ENCODE results near the gene PKN2.

The PKN2 gene

GRCh38 chr1:88683541-88684481 is at the start of gene PKN2:
Gene PKN2, plus strand, starts transcription at chr1:88684273. Its CDS starts 308 bp downstream, at chr1:88684581.
- DNase-seq (ENCODE audit: low spot score in 2 of 2) (peak; percentile 89 to 94), ATAC-seq (replicated peaks; ENCODE audit: extremely low read depth, poor library complexity, severe bottlenecking) (peak; percentile 93)
- Mint-ChIP-seq H3K4me3 (peak within 1 kb of the TSS; percentile 98), H3K4me1 (peaks cover 22% of the 10 kb centered on the region), H3K36me3 (ENCODE audit: insufficient read depth) (peaks cover 22% of the 10 kb centered on the region), H3K27ac (ENCODE audit: low read depth) (peak within 1 kb of the TSS; percentile 97), H3K27me3 (no peaks in the 10 kb centered on the region), H3K9me3 (no peaks in the 10 kb centered on the region)

DNA sequence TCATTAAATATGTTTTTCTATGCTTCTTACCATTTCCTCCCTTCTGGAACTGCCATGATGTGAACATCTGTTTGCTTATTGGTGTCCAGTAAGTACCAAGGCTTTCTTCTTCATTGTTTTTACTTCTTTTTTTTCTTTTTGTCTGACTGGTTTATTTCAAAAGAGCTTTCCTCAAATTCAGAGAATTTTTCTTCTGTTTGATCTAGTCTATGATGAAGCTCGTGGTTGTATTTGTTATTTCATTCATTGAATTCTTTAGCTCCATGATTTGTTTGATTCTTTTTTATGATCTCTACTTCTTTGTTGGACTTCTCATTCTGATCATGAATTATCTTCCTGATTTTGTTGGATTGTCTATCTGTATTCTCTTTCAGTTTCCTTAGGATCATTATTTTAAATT is 49.5 kb upstream of the PKN2 start:
- H3K27ac Mint-ChIP-seq (ENCODE audit: low read depth), result no peak overlapping the region
- no peak for ATAC-seq (replicated peaks; ENCODE audit: extremely low read depth, poor library complexity, severe bottlenecking)
- no peaks in the 10 kb centered on the region for H3K36me3 Mint-ChIP-seq (ENCODE audit: insufficient read depth)

DNA sequence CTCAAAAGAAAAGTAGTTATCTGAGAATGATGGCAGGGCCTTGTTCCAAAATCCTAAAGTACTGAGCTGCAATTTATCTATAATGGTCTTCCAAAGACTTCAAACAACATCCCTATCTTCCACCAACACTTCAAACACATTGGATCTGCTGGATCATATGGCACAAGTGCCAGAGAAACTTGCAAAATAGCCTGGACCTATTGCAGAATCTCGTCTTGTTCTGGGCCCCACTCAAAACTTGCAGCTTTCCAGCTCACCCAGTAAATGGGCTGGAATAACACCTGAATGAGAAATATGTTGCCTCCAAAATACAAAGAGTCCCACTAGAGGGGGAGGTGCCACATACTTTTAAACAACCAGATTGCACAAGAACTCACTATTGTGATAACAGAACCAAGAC is 44.0 kb upstream of the PKN2 start:
- Mint-ChIP-seq H3K27ac (ENCODE audit: low read depth) (no peak overlapping the region), H3K36me3 (ENCODE audit: insufficient read depth) (no peaks in the 10 kb centered on the region), H3K27me3 (peaks cover 67% of the 10 kb centered on the region), H3K4me3 (no peak overlapping the region), H3K9me3 (peaks cover 9% of the 10 kb centered on the region), H3K4me1 (no peaks in the 10 kb centered on the region)
- no peak for ATAC-seq (replicated peaks; ENCODE audit: extremely low read depth, poor library complexity, severe bottlenecking)
- no peak for DNase-seq (ENCODE audit: low spot score in 2 of 2)

More for the DNA sequence above, 49.5 kb upstream of the PKN2 start:
- Mint-ChIP-seq H3K4me3 (no peak overlapping the region), H3K4me1 (no peaks in the 10 kb centered on the region), H3K9me3 (peaks cover 23% of the 10 kb centered on the region), H3K27me3 (peaks cover 52% of the 10 kb centered on the region)
- no peak for DNase-seq (ENCODE audit: low spot score in 2 of 2)

DNA sequence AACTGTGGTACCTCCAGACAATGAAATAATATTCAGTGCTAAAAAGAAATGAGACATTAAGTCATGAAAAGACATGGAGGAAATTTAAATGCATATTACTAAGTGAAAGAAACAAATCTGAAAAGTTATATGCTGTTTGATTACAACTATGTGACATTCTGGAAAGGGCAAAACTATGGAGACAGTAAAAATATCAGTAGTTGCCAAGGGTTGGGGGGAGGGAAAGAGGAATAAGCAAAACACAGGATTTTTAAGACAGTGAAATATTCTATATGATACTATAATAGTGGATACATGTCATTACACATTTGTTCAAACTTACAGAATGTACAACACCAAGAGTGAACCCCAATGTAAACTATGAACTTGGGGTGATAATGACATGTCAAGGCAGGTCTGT is 38.2 kb upstream of the PKN2 start:
- no peak overlapping the region for H3K27ac Mint-ChIP-seq (ENCODE audit: low read depth)
- no peaks in the 10 kb centered on the region for H3K36me3 Mint-ChIP-seq (ENCODE audit: insufficient read depth)
- no peaks in the 10 kb centered on the region for H3K4me1 Mint-ChIP-seq

GRCh38 chr1:88646476-88647248 is 37.4 kb upstream of the PKN2 start:
- no peaks in the 10 kb centered on the region for H3K4me1 Mint-ChIP-seq
- H3K27me3 Mint-ChIP-seq, result peaks cover 46% of the 10 kb centered on the region
- no peak overlapping the region for H3K27ac Mint-ChIP-seq (ENCODE audit: low read depth)
- H3K9me3 Mint-ChIP-seq, result no peaks in the 10 kb centered on the region
- no peak for DNase-seq (ENCODE audit: low spot score in 2 of 2)
- no peak overlapping the region for H3K4me3 Mint-ChIP-seq
- no peak for ATAC-seq (replicated peaks; ENCODE audit: extremely low read depth, poor library complexity, severe bottlenecking)
- H3K36me3 Mint-ChIP-seq (ENCODE audit: insufficient read depth), result no peaks in the 10 kb centered on the region

More for the DNA sequence above, 38.2 kb upstream of the PKN2 start:
- no peaks in the 10 kb centered on the region for H3K9me3 Mint-ChIP-seq
- H3K27me3 Mint-ChIP-seq, result peaks cover 53% of the 10 kb centered on the region
- no peak overlapping the region for H3K4me3 Mint-ChIP-seq
- DNase-seq (ENCODE audit: low spot score in 2 of 2) (no peak), ATAC-seq (replicated peaks; ENCODE audit: extremely low read depth, poor library complexity, severe bottlenecking) (no peak)

DNA sequence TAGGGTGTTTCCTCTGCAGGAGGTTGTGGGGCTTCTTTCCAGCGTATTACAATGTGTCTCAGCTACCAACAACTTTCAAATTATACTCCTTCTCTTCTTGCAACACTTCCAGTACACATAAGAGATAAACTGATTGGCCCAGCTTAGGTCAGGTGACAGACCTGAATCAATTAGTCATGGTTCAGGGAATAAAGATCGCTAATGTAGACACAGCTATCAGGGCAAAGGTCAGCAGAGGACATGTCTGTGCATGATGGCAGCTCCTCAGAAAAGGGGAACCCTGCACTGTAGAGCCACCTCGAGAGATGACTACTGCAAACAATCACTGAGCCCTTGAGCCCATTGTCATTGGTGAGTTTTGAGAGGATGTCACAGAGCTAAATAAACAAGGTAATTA is 36.8 kb upstream of the PKN2 start:
- DNase-seq (ENCODE audit: low spot score in 2 of 2) (no peak), ATAC-seq (replicated peaks; ENCODE audit: extremely low read depth, poor library complexity, severe bottlenecking) (no peak)
- H3K9me3 Mint-ChIP-seq, result no peaks in the 10 kb centered on the region
- no peak overlapping the region for H3K4me3 Mint-ChIP-seq
- H3K4me1 Mint-ChIP-seq, result no peaks in the 10 kb centered on the region
- H3K27me3 Mint-ChIP-seq, result peaks cover 45% of the 10 kb centered on the region
- H3K27ac Mint-ChIP-seq (ENCODE audit: low read depth), result no peak overlapping the region
- no peaks in the 10 kb centered on the region for H3K36me3 Mint-ChIP-seq (ENCODE audit: insufficient read depth)

GRCh38 chr1:88647749-88648415 is 36.2 kb upstream of the PKN2 start:
- no peaks in the 10 kb centered on the region for H3K9me3 Mint-ChIP-seq
- no peak overlapping the region for H3K4me3 Mint-ChIP-seq
- H3K36me3 Mint-ChIP-seq (ENCODE audit: insufficient read depth), result no peaks in the 10 kb centered on the region
- DNase-seq (ENCODE audit: low spot score in 2 of 2) (no peak), ATAC-seq (replicated peaks; ENCODE audit: extremely low read depth, poor library complexity, severe bottlenecking) (no peak)
- H3K27ac Mint-ChIP-seq (ENCODE audit: low read depth), result no peak overlapping the region
- no peaks in the 10 kb centered on the region for H3K4me1 Mint-ChIP-seq
- H3K27me3 Mint-ChIP-seq, result peaks cover 38% of the 10 kb centered on the region

- Mint-ChIP-seq H3K27me3 (peaks cover 30% of the 10 kb centered on the region), H3K27ac (ENCODE audit: low read depth) (no peak overlapping the region), H3K9me3 (no peaks in the 10 kb centered on the region), H3K36me3 (ENCODE audit: insufficient read depth) (no peaks in the 10 kb centered on the region), H3K4me1 (no peaks in the 10 kb centered on the region), H3K4me3 (no peak overlapping the region)
- ATAC-seq (replicated peaks; ENCODE audit: extremely low read depth, poor library complexity, severe bottlenecking) (no peak), DNase-seq (ENCODE audit: low spot score in 2 of 2) (no peak)
These were observed 35.4 kb upstream of the PKN2 start for GRCh38 chr1:88648706-88649105.

- Mint-ChIP-seq H3K27me3 (peaks cover 18% of the 10 kb centered on the region), H3K4me3 (no peak overlapping the region), H3K9me3 (no peaks in the 10 kb centered on the region), H3K27ac (ENCODE audit: low read depth) (no peak overlapping the region), H3K36me3 (ENCODE audit: insufficient read depth) (no peaks in the 10 kb centered on the region), H3K4me1 (no peaks in the 10 kb centered on the region)
- ATAC-seq (replicated peaks; ENCODE audit: extremely low read depth, poor library complexity, severe bottlenecking), result no peak
- no peak for DNase-seq (ENCODE audit: low spot score in 2 of 2)
These were observed 34.1 kb upstream of the PKN2 start for GRCh38 chr1:88649932-88650331.

DNA sequence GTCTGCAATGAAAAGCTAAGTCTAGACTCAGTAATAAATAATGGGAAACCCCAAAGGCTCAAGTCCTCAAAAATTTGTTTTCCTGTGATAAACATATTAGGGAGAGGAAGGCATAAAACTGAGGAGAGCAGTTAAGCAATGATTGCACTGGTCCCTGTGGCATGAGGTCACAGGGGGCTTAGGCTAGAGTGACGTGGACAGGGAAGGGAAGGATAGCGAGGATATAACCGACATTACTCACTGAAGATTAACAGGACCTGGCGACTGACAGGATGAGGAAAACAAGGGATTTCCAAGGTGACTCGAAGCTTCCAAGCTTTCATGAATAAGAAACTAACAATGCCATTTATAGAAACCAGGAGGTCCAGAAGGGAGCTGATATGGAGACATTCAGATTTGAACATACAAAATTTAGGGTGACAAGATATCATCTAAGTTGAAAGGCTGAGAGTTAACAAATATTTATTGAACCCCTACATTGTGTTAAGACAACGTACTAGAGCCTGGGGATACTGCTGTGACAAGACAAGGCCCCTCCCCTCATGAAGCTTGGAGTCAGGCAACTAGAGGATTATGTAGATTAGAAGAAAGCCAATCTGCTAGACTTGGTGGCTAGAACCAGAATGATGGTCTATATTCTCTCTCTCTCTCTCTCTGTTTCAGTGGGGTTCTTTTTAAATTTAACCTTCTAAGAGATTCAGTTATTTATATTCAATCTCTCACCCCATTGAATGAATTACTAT is 33.2 kb upstream of the PKN2 start:
- Mint-ChIP-seq H3K36me3 (ENCODE audit: insufficient read depth) (no peaks in the 10 kb centered on the region), H3K27me3 (peaks cover 12% of the 10 kb centered on the region), H3K4me1 (no peaks in the 10 kb centered on the region), H3K4me3 (no peak overlapping the region), H3K9me3 (no peaks in the 10 kb centered on the region), H3K27ac (ENCODE audit: low read depth) (no peak overlapping the region)
- no peak for ATAC-seq (replicated peaks; ENCODE audit: extremely low read depth, poor library complexity, severe bottlenecking)
- no peak for DNase-seq (ENCODE audit: low spot score in 2 of 2)

DNA sequence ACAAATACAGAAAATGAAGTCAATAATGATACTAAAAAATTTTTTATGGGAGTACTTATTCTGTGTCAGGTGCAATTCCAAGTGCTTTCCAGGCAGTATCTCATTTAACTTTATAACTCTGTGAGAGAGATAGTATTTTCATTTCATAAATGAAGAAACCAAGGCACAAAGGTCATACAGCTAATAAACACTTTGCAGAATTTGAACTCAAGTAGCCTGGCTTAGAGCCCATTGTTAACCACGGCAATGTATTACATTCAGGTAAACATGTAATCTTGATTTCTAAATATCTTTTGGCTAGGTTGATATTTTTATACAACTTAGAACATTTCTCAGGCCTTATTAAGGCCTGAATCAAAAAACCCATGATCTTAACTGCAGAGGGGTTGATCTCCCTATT is 28.9 kb upstream of the PKN2 start:
- Mint-ChIP-seq H3K27me3 (peaks cover 9% of the 10 kb centered on the region), H3K9me3 (no peaks in the 10 kb centered on the region), H3K36me3 (ENCODE audit: insufficient read depth) (peaks cover 4% of the 10 kb centered on the region), H3K4me1 (no peaks in the 10 kb centered on the region), H3K27ac (ENCODE audit: low read depth) (no peak overlapping the region), H3K4me3 (no peak overlapping the region)
- ATAC-seq (replicated peaks; ENCODE audit: extremely low read depth, poor library complexity, severe bottlenecking), result no peak
- DNase-seq (ENCODE audit: low spot score in 2 of 2), result no peak

DNA sequence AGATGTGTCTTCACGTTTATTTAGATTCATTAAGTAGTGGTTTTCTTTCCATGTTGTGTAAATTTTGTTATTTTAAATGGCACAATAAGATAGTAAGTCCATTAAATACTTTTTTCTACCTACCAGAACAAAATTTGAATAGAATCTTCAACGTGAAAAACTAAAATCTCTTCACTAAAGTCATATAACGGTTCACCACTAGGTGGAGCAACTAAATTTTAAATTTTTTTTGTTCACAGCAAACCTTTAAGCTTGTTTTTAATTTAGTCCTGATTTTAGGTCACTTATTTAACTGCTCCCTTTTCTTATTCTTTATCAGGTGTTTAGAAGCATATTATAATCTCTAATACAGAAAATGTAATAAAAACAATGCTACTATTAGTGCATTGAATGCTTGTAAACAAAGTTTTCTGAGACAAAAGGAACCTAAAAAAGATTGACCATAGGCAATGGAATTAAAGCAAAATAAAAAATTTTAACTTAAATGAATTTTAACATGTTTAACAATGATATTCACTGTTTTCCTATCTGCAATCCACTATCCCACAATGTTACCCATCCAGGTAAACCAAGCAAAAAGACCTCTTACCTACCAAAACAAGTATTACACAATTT is 28.3 kb upstream of the PKN2 start:
- ATAC-seq (replicated peaks; ENCODE audit: extremely low read depth, poor library complexity, severe bottlenecking) (no peak), DNase-seq (ENCODE audit: low spot score in 2 of 2) (no peak)
- peaks cover 4% of the 10 kb centered on the region for H3K36me3 Mint-ChIP-seq (ENCODE audit: insufficient read depth)
- H3K4me3 Mint-ChIP-seq, result no peak overlapping the region
- H3K27me3 Mint-ChIP-seq, result peaks cover 3% of the 10 kb centered on the region
- H3K27ac Mint-ChIP-seq (ENCODE audit: low read depth), result no peak overlapping the region
- no peaks in the 10 kb centered on the region for H3K4me1 Mint-ChIP-seq
- no peaks in the 10 kb centered on the region for H3K9me3 Mint-ChIP-seq

Measured in central memory CD8-positive, alpha-beta T cell (primary cell).